ENCODE data around the gene PPIP5K1. TPM values are rescaled to one million over a fixed set of nuclear protein-coding genes. Genes with fewer than 3 reads are reported as not detected.

PPIP5K1 gene
- total RNA-seq, 1 donor from 2014 or later, result 99.2 TPM

DNA sequence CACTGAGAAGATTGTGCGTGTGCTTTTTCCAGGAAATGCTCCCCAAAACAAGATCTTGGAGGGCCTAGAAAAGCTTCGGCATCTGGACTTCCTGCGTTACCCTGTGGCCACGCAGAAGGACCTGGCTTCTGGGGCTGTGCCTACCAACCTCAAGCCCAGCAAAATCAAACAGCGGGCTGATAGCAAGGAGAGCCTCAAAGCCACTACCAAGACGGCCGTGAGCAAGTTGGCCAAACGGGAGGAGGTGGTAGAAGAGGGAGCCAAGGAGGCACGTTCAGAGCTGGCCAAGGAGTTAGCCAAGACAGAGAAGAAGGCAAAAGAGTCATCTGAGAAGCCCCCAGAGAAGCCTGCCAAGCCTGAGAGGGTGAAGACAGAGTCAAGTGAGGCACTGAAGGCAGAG, 67.8 kb downstream of the PPIP5K1 start:
- Histone ChIP-seq H3K4me1 (no peaks in the 10 kb centered on the region), H3K27ac (no peak overlapping the region), H3K4me3 (no peak overlapping the region), H3K27me3 (no peaks in the 10 kb centered on the region), H3K9me3 (peaks cover 3 to 49% of the 10 kb centered on the region in 2 donors), H3K36me3 (peaks cover 33 to 52% of the 10 kb centered on the region in 2 donors)
- no peak for DNase-seq (ENCODE audit: low spot score in 2 of 2)
- intact Hi-C loops (cut with DNase I), result no loop called here
- TF ChIP-seq, protein P1, sequence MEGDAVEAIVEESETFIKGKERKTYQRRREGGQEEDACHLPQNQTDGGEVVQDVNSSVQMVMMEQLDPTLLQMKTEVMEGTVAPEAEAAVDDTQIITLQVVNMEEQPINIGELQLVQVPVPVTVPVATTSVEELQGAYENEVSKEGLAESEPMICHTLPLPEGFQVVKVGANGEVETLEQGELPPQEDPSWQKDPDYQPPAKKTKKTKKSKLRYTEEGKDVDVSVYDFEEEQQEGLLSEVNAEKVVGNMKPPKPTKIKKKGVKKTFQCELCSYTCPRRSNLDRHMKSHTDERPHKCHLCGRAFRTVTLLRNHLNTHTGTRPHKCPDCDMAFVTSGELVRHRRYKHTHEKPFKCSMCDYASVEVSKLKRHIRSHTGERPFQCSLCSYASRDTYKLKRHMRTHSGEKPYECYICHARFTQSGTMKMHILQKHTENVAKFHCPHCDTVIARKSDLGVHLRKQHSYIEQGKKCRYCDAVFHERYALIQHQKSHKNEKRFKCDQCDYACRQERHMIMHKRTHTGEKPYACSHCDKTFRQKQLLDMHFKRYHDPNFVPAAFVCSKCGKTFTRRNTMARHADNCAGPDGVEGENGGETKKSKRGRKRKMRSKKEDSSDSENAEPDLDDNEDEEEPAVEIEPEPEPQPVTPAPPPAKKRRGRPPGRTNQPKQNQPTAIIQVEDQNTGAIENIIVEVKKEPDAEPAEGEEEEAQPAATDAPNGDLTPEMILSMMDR (IDR thresholded peaks at IDR 0.05), result no peak

DNA sequence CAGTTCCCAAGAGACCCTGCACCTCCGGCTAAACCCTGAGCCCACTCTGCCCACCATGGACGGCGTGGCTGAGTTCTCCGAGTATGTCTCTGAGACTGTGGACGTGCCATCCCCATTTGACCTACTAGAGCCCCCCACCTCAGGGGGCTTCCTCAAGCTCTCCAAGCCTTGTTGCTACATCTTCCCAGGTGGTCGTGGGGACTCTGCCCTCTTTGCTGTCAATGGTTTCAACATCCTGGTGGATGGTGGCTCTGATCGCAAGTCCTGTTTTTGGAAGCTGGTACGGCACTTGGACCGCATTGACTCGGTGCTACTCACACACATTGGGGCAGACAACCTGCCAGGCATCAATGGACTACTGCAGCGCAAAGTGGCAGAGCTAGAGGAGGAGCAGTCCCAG, 68.6 kb downstream of the PPIP5K1 start:
- H3K9me3 ChIP-seq, result peaks cover 3 to 47% of the 10 kb centered on the region in 2 donors
- H3K4me3 ChIP-seq, result no peak overlapping the region
- TF ChIP-seq, protein P1 (IDR thresholded peaks at IDR 0.05), result no peak
- no peak for DNase-seq (ENCODE audit: low spot score in 2 of 2)
- H3K36me3 ChIP-seq, result peaks cover 33 to 52% of the 10 kb centered on the region in 2 donors
- H3K4me1 ChIP-seq, result peaks cover 5 to 7% of the 10 kb centered on the region in 2 donors
- intact Hi-C loops (cut with DNase I), result no loop called here
- no peaks in the 10 kb centered on the region for H3K27me3 ChIP-seq
- H3K27ac ChIP-seq, result no peak overlapping the region

DNA sequence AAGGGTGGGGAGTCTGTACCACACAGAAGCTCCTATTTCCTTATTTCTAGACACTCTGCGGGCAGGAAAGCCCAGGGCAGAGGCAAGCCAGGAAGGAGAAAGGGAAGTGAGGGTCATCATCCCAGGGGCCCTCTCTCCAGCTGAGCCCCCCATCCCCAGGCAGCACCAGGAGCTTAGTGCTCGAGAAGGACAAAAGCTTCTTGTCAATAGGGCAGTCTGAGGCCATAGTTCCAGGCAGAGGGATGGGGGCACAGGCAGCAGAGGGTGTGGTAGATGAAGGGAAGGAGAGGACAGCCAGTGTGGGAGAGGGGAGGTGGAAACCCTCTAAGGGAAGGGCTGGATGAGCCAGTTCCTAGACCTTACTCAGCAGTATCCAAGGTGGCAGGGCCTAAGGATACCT, 69.9 kb downstream of the PPIP5K1 start:
- Histone ChIP-seq H3K27ac (no peak overlapping the region), H3K4me1 (peaks cover 5 to 17% of the 10 kb centered on the region in 2 donors), H3K36me3 (peaks cover 33 to 49% of the 10 kb centered on the region in 2 donors), H3K4me3 (no peak overlapping the region), H3K27me3 (no peaks in the 10 kb centered on the region), H3K9me3 (peaks cover 3 to 36% of the 10 kb centered on the region in 2 donors)
- TF ChIP-seq, protein P1 (IDR thresholded peaks at IDR 0.05), result no peak
- no peak for DNase-seq (ENCODE audit: low spot score in 2 of 2)
- intact Hi-C loops (cut with DNase I), result no loop called here

DNA sequence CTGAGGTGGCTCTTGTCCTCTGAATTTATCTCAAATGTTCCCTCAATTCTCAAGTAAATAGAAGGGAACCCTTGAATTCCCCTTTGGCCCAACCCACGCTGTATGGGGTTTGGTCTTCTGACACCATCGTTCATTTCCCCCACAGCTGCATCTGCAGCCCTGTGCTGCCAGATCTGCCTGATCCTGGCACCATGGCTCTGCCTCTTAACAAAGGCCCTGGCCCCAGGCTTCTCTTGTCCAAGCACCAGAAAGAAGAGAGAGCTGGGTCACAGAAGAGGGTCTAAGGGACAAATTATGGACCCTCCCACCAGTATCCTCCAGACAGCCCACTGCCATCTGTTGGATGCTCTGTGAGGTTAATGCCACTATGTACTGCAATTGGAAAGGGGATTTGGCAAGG, 70.8 kb downstream of the PPIP5K1 start:
- peaks cover 3 to 27% of the 10 kb centered on the region in 2 donors for H3K9me3 ChIP-seq
- H3K27ac ChIP-seq, result peak overlapping the region; percentile 80 to 81
- no peaks in the 10 kb centered on the region for H3K27me3 ChIP-seq
- H3K36me3 ChIP-seq, result peaks cover 26 to 42% of the 10 kb centered on the region in 2 donors
- intact Hi-C loops (cut with DNase I), result loop anchor here (2.0 to 10.0 kb wide), 5 partner anchors 26 to 1554 kb away; partner anchors contain the start of genes B2M, ELL3, PATL2 and TP53BP1
- H3K4me1 ChIP-seq, result peaks cover 5 to 17% of the 10 kb centered on the region in 2 donors
- TF ChIP-seq, protein P1 (IDR thresholded peaks at IDR 0.05), result no peak
- no peak for DNase-seq (ENCODE audit: low spot score in 2 of 2)
- peak overlapping the region in 1 of 2 donors; percentile 75 for H3K4me3 ChIP-seq

DNA sequence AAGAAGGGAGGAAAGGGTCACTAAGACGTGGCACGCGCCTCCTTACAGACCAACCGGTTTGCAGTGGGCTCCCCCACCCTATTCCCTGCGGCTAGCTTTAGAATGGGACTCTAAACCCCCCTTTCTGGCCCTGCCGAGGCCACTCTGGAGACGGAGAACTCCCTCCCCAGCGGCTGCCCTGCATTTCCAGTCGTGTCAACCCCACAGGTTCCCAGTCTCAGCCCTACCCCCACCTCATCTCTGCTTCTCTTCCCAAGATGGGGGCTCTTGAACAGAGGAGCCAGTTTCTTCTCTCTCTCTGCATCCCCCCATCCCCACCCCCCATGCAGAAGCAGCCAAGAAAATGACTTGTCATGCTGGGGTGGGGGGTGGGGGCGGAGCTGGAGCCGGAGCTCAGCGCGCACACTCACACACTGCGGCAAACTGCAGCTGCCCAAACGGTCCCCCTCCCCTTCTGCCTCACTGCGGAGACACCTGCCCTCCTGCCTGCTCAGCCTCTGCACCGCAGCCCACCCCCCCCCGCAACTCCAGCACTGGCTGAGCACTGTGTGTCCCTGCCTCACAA, 71.7 kb downstream of the PPIP5K1 start:
- Histone ChIP-seq H3K27ac (peak overlapping the region; percentile 80 to 81), H3K9me3 (peaks cover 3 to 18% of the 10 kb centered on the region in 2 donors), H3K4me1 (peaks cover 5 to 17% of the 10 kb centered on the region in 2 donors), H3K4me3 (peak overlapping the region; percentile 55 to 75), H3K36me3 (peaks cover 26 to 35% of the 10 kb centered on the region in 2 donors), H3K27me3 (no peaks in the 10 kb centered on the region)
- no peak for DNase-seq (ENCODE audit: low spot score in 2 of 2)
- TF ChIP-seq, protein P1 (IDR thresholded peaks at IDR 0.05), result no peak
- intact Hi-C loops (cut with DNase I), result loop anchor here (2.0 to 10.0 kb wide), 5 partner anchors 25 to 1553 kb away; partner anchors contain the start of genes B2M, ELL3, PATL2 and TP53BP1

All from ascending aorta (tissue), 2 donors.